NCI-H1092 treated with DMSO at 0.1 percent for 48 hours (cell line): Measurements from ENCODE around the gene KLHL5.
"Not testable (repeated sequence)": the region's sequence is repeated elsewhere in the genome, so short reads cannot be mapped to it uniquely, and the experiment has no call there.

ENCODE experiments used
- DNase-seq: peaks from one replicate; lab custom pipeline; 2025; lab: John Stamatoyannopoulos, UW

Gene KLHL5

GRCh38 chr4:39062094-39062769 is at the start of gene KLHL5:
TSS of gene KLHL5 (plus strand) at chr4:39062232. CDS start at chr4:39062653, 421 bp downstream.
- DNase-seq = no peak

DNA sequence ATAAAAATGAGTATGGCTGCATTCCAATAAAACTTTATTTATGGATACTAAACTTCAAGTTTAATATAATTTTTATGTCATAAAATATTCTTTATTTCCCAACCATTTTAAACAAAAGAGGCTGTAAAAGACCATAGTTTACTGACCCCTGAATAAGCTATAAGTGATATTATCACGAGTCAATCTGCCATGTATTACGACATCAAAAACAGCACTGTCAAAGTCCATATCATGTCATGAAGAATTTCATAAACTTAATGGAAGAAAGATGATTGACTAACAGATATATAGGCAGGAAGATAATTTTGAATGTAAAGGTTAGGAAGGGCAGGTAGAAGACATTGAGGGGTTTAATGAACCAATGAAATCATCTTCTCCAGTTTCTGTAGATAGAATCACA is 48.0 kb upstream of the KLHL5 start:
- no peak for DNase-seq

DNA sequence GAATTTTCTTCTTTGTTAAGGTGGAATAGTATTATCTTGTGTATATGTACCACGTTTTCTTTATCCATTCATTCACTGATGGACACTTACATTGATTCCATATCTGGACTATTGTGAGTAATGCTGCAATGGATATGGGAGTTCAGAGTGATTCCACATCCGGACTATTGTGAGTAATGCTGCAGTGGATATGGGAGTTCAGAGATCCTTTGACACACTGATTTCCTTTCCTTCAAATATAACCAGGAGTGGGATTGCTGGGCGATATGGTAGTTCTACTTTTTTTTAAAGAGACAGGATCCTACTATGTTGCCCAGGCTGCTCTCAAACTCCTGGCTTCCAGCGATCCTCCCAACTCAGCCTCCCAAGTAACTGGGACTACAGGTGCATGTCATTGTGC is 41.9 kb upstream of the KLHL5 start:
- DNase-seq = no peak

- no peak for DNase-seq
Measured at GRCh38 chr4:39021631-39022030, 40.4 kb upstream of the KLHL5 start.

GRCh38 chr4:39022241-39022640 is 39.8 kb upstream of the KLHL5 start:
- DNase-seq = no peak

- no peak for DNase-seq
Measured at GRCh38 chr4:39023059-39023458, 39.0 kb upstream of the KLHL5 start.

- DNase-seq = no peak
Measured at GRCh38 chr4:39024311-39024865, 37.6 kb upstream of the KLHL5 start.

GRCh38 chr4:39025552-39026085 is 36.4 kb upstream of the KLHL5 start:
- no peak for DNase-seq

- no peak for DNase-seq
Measured at GRCh38 chr4:39026096-39026495, 35.9 kb upstream of the KLHL5 start.

- no peak for DNase-seq
Measured at GRCh38 chr4:39029752-39030694, 32.0 kb upstream of the KLHL5 start.

DNA sequence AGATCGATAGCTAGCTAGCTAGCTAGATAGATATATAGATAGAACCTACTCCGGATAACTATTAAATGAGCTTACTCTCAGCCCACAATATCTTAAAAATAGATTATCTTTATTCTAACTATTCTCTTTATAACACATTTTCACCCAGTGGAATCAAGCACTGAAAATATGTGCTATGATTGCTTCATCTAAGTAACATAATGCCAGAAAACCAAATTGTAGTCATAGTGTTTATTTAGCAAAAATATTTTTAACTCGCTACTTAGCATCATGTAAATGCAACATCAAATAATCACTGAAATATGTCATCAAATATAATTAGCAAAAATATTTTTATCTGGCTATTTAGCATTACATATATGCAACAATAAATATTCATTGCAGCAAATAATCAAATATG is 31.3 kb upstream of the KLHL5 start:
- no peak for DNase-seq

- DNase-seq = not testable (repeated sequence)
Measured at GRCh38 chr4:39031590-39032020, 30.4 kb upstream of the KLHL5 start.

DNA sequence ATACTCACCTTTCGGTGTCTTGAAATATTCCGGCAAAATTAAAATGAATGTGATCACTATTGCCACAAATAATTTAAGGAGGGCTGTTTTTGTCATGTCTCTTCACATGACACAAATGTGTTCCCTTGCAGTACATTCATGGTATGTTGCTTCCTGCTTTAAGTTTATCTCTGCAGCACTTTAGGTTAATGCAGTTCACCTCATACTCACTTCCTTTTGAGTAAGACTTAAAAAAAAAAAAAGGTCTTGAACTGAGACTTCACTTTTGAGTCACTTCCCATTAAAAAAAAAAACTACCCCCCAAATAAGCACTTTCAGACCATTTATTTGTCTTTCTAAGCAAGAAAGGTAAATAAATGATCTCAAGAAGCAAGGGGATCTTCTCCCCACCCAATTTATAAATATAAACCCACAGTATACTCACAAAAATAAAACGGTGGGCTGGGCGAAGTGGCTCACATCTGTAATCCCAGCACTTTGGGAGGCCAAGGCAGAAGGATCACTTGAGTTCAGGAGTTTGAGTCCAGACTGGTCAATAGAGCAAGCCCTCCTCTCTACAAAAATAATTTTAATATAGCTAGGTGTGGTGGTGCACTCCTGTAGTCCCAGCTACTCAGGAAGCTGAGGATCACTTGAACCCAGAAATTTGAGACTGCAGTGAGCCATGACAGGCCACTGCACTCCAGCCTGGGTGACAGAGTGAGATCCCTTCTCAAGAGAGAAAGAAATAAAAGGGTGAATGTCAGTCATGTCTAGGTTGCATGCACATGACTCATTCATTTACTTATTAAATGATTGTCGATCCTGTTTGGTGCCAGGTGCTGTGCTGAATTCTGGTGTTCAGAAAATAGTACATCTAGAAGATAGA is 29.6 kb upstream of the KLHL5 start, which contains the start of gene TMEM156:
Gene TMEM156, minus strand, starts transcription at position 192 of the 868 bp plus-strand sequence. Its CDS starts 96 bp downstream, at position 96.
- DNase-seq = no peak

- DNase-seq = no peak
Measured at GRCh38 chr4:39036172-39036571, 25.9 kb upstream of the KLHL5 start.

GRCh38 chr4:39037491-39037825 is 24.6 kb upstream of the KLHL5 start:
- no peak for DNase-seq

- no peak for DNase-seq
Measured at GRCh38 chr4:39037941-39038340, 24.1 kb upstream of the KLHL5 start.

DNA sequence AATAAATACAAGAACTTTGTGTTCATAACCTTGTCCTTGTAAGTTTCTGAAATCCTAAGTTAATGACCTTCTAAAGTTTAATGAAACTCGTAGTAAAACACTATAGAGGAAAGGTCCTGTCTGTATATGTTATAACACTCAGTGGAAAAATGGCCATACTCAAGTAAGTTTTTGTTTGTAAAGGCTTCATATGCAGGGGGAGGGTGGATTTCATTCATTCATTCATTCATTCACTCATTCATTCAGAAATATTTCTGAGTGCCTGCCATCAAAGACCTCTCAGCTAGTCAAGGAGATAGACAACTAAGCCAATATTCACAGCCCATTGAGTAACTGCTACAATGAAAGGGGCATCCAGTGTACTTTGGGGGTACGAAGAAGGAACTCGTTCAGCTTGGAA is 22.9 kb upstream of the KLHL5 start:
- no peak for DNase-seq

DNA sequence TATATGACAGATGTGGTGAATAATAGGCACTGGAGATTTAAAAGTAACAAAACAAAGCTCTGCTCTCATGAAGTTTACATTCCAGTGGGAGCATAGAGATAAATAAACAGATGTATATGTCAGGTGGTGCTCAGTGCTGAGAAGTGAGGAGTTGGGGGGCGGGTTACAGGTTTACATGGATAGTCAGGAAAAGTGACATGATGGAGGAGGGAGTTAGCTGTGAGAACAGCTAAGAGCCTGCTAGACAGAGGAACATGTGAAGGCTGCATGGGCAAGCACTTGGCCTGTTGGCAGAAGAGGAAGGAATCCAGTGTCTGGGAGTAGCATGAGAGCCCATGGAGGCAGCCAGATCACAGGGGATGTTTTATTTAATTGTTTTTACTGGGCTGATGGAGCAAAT is 19.7 kb upstream of the KLHL5 start:
- no peak for DNase-seq

GRCh38 chr4:39043058-39043860 is 18.8 kb upstream of the KLHL5 start:
- DNase-seq = no peak

DNA sequence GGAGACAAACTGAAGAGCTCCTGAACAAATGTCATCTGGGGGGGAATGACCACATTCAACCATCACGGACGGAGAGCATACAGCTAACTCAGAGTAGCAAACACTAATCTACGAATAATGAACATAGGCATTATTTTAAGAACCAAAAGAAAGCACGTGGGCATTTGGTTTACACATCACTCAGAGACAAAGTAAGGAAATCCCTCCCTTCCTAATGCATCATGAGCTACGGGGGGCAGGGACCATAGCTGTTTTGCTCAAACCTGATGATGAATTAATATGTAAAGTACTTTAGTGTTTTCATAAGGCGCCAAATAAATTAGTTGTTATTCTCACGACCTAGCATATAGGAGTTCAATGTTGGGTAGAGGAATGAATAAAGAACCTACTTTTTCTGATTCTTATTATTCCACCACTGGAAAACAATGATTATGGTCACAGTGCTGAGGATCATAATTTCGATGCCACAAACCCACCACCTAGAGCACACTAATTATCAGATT is 18.1 kb upstream of the KLHL5 start:
- DNase-seq = no peak
